ENCODE data around the gene GAS7. TPM values are rescaled to one million over a fixed set of nuclear protein-coding genes. Genes with fewer than 3 reads are reported as not detected.

GAS7 gene
- total RNA-seq, 1 donor from 2014 or later, result 72.7 TPM

DNA sequence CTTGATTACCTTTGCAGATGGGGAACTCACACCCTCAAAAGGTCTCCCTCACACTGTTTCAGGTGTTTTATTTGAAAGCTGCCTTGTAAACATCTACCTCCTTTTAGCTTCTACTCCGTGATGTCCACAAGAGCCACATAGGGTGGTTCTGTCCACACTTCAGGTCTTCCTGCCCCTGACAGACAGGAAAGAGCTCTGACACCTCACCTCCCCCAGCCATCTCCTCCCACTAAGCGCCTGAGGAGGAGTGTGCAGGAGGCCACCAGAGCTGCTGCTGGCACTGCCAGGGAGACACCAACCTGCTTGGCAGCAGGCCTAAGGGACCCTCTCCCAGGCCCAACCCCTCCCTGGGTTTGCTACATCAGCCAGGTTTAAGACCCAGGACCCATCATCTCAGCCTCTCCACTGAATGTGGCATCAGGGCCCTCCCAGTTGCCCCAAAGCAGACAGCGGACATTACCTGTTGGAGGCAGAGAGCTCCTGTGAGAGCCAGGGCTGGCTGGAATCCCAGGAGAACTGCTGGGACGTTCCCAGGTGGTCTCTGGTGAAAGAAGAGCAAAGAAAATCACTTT lies 217.0 kb downstream of the GAS7 start:
- no peak for DNase-seq (ENCODE audit: low read depth, low spot score)
- no peak for TF ChIP-seq CTCF (conservative IDR thresholded peaks at IDR 0.05)
- no peaks in the 10 kb centered on the region for H3K27me3 Mint-ChIP-seq (ENCODE audit: low read depth)
- no peaks in the 10 kb centered on the region for H3K9me3 Mint-ChIP-seq
- H3K4me3 Mint-ChIP-seq, result no peak overlapping the region
- H3K4me1 Mint-ChIP-seq, result peaks cover 12% of the 10 kb centered on the region
- H3K27ac Mint-ChIP-seq (ENCODE audit: unreplicated experiment), result no peak overlapping the region
- no peaks in the 10 kb centered on the region for H3K36me3 Mint-ChIP-seq (ENCODE audit: low read depth)

- peaks cover 13% of the 10 kb centered on the region for H3K4me1 Mint-ChIP-seq
- H3K27me3 Mint-ChIP-seq (ENCODE audit: low read depth), result no peaks in the 10 kb centered on the region
- no peak for DNase-seq (ENCODE audit: low read depth, low spot score)
Observed at GRCh38 chr17:9979463-9979995, 218.9 kb downstream of the GAS7 start.

GRCh38 chr17:9977180-9977575 lies 221.2 kb downstream of the GAS7 start:
- no peaks in the 10 kb centered on the region for H3K27me3 Mint-ChIP-seq (ENCODE audit: low read depth)
- peaks cover 27% of the 10 kb centered on the region for H3K4me1 Mint-ChIP-seq
- no peak overlapping the region for H3K27ac Mint-ChIP-seq (ENCODE audit: unreplicated experiment)
- no peak for DNase-seq (ENCODE audit: low read depth, low spot score)
- no peaks in the 10 kb centered on the region for H3K36me3 Mint-ChIP-seq (ENCODE audit: low read depth)
- no peak overlapping the region for H3K4me3 Mint-ChIP-seq
- H3K9me3 Mint-ChIP-seq, result no peaks in the 10 kb centered on the region
- TF ChIP-seq CTCF (conservative IDR thresholded peaks at IDR 0.05), result no peak

More at GRCh38 chr17:9979463-9979995, 218.9 kb downstream of the GAS7 start:
- Mint-ChIP-seq H3K27ac (ENCODE audit: unreplicated experiment) (no peak overlapping the region), H3K9me3 (no peaks in the 10 kb centered on the region), H3K36me3 (ENCODE audit: low read depth) (no peaks in the 10 kb centered on the region), H3K4me3 (no peak overlapping the region)
- TF ChIP-seq CTCF (conservative IDR thresholded peaks at IDR 0.05), result no peak

DNA sequence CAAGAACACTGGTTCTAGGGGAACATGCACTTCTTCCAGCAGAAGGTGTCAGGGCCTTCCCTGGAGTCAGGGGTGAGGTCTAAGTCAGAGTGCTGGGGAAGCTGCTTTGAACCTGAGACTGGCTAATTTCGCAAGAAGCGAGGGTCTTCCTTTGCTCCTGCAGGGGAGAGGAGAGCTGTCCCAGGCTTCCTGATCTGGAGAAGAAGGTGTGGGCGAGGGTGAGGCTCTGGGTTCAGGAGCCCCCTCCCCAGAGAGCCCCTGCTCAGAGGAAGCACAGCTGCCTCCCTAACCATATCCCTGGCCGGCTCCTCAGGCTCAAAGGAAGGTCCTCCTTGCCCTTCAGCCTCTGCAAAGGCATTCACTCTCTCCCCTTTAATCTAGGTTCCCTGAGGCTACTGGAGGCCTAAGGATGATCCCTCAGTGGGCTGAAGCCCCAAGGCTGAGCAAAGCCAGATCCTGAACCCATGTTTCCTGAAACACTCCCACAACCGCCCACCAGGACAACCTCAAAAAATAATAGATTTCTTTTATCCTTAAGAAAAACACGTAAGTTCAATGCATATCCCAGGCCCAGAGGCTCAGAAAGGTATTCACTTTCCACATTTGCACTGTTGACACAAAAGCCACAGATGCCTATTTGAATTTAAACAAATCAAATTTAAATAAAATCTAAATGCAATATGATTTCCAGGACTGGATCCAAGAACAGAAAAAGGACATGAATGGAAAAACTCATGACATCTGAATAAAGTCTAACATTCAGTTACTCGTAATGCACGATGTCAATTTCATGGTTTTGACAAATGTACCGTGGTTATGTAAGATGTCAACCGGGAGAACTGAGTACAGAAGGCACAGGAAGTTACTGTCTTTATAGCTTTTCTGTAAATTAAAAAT lies 221.9 kb downstream of the GAS7 start:
- Mint-ChIP-seq H3K36me3 (ENCODE audit: low read depth) (no peaks in the 10 kb centered on the region), H3K4me3 (no peak overlapping the region), H3K9me3 (no peaks in the 10 kb centered on the region), H3K27ac (ENCODE audit: unreplicated experiment) (no peak overlapping the region), H3K27me3 (ENCODE audit: low read depth) (no peaks in the 10 kb centered on the region), H3K4me1 (peaks cover 29% of the 10 kb centered on the region)
- no peak for TF ChIP-seq CTCF (conservative IDR thresholded peaks at IDR 0.05)
- DNase-seq (ENCODE audit: low read depth, low spot score), result no peak

GRCh38 chr17:9974448-9975381 lies 223.7 kb downstream of the GAS7 start:
- DNase-seq (ENCODE audit: low read depth, low spot score), result no peak
- no peaks in the 10 kb centered on the region for H3K36me3 Mint-ChIP-seq (ENCODE audit: low read depth)
- no peak overlapping the region for H3K27ac Mint-ChIP-seq (ENCODE audit: unreplicated experiment)
- no peaks in the 10 kb centered on the region for H3K27me3 Mint-ChIP-seq (ENCODE audit: low read depth)
- H3K9me3 Mint-ChIP-seq, result no peaks in the 10 kb centered on the region
- peaks cover 29% of the 10 kb centered on the region for H3K4me1 Mint-ChIP-seq
- no peak for TF ChIP-seq CTCF (conservative IDR thresholded peaks at IDR 0.05)
- no peak overlapping the region for H3K4me3 Mint-ChIP-seq

Data from neural crest cell (in vitro differentiated cells).